Neural crest cell (in vitro differentiated cells): ENCODE measurements around the gene OR2G6. TPM values are rescaled to one million over a fixed set of nuclear protein-coding genes. Genes with fewer than 3 reads are reported as not detected.

ENCODE experiments used
- DNase-seq: peaks from one replicate; pipeline ENCODE4 v3.0.0; 2021; ENCODE audit warnings: low read depth, mixed read lengths, low spot score
- H3K27ac Mint-ChIP-seq: one replicate; pipeline ENCODE4 v1.8.0; 2021; ENCODE audit warnings: mild to moderate bottlenecking, mixed read lengths; ENCODE audit not compliant: unreplicated experiment
- H3K27me3 Mint-ChIP-seq: 2 replicates; pipeline ENCODE4 v1.8.0; 2021; ENCODE audit warnings: low read depth, mild to moderate bottlenecking, mixed read lengths
- H3K36me3 Mint-ChIP-seq: 2 replicates; pipeline ENCODE4 v1.8.0; 2021; ENCODE audit warnings: low read depth, mild to moderate bottlenecking, mixed read lengths
- H3K4me1 Mint-ChIP-seq: 2 replicates; pipeline ENCODE4 v1.8.0; 2021; ENCODE audit warnings: mixed read lengths
- H3K4me3 Mint-ChIP-seq: one replicate; pipeline ENCODE4 v1.8.0; 2021; ENCODE audit warnings: mild to moderate bottlenecking, mixed read lengths
- H3K9me3 Mint-ChIP-seq: 2 replicates; pipeline ENCODE4 v1.8.0; 2021; ENCODE audit warnings: mixed read lengths
- CTCF ChIP-seq: fragments of 200-600 bp; sonication (generic); conservative IDR thresholded peaks from 2 replicates; pipeline ENCODE4 v1.5.0; 2021; ENCODE audit warnings: antibody characterized with exemption, mild to moderate bottlenecking
- total RNA-seq: library from RNA; stranded (reverse); gene quantifications from 2 replicates; pipeline ENCODE4 v1.2.1, GENCODE V29; 2021

The OR2G6 gene
- total RNA-seq, 1 donor from 2014 or later: not detected

- TF ChIP-seq CTCF: no peak
- Mint-ChIP-seq H3K9me3 (peaks cover 19% of the 10 kb centered on the region), H3K4me3 (no peak overlapping the region), H3K27ac (no peak overlapping the region), H3K36me3 (peaks cover 2% of the 10 kb centered on the region), H3K27me3 (no peaks in the 10 kb centered on the region), H3K4me1 (no peaks in the 10 kb centered on the region)
- DNase-seq: no peak
Observed at GRCh38 chr1:248576260-248576980, 68.5 kb downstream of the OR2G6 start.

Other genes with a start within 250 kb of the OR2G6 start
- gene OR2T33, start 230.1 kb upstream of the OR2G6 start, total RNA-seq: not detected in 2 replicates
- gene OR2T12, start 204.6 kb upstream of the OR2G6 start, total RNA-seq: not detected in 2 replicates
- not detected in 2 replicates for gene OR2M7, start 183.5 kb upstream of the OR2G6 start, total RNA-seq
- not detected in 2 replicates for gene OR14C36, start 159.3 kb upstream of the OR2G6 start, total RNA-seq
- not detected in 2 replicates for gene OR2T4, start 146.4 kb upstream of the OR2G6 start, total RNA-seq
- gene OR2T6, start 132.3 kb upstream of the OR2G6 start, total RNA-seq: not detected in 2 replicates
- not detected in 2 replicates for gene OR2T1, start 105.0 kb upstream of the OR2G6 start, total RNA-seq
- not detected in 2 replicates for gene OR2T2, start 62.4 kb upstream of the OR2G6 start, total RNA-seq
- gene OR2T3, start 34.7 kb upstream of the OR2G6 start, total RNA-seq: not detected in 2 replicates
- gene OR2T5, start 19.5 kb upstream of the OR2G6 start, total RNA-seq: not detected in 2 replicates
- not detected in 2 replicates for gene OR2T29, start 54.7 kb downstream of the OR2G6 start, total RNA-seq
- not detected in 2 replicates for gene OR2T34, start 66.7 kb downstream of the OR2G6 start, total RNA-seq
- not detected in 2 replicates for gene OR2T10, start 89.6 kb downstream of the OR2G6 start, total RNA-seq
- gene OR2T11, start 127.0 kb downstream of the OR2G6 start, total RNA-seq: not detected in 2 replicates
- gene OR2T35, start 137.2 kb downstream of the OR2G6 start, total RNA-seq: not detected in 2 replicates
- not detected in 2 replicates for gene OR2T27, start 147.5 kb downstream of the OR2G6 start, total RNA-seq
- not detected in 2 replicates for gene OR14I1, start 194.7 kb downstream of the OR2G6 start, total RNA-seq
- not detected in 2 replicates for gene LYPD8, start 247.7 kb downstream of the OR2G6 start, total RNA-seq